Kidney epithelial cell (primary cell): ENCODE data around the gene LZTFL1. TPM values are rescaled to one million over a fixed set of nuclear protein-coding genes. Genes with fewer than 3 reads are reported as not detected.
"Not testable (repeated sequence)": the region's sequence is repeated elsewhere in the genome, so short reads cannot be mapped to it uniquely, and the experiment has no call there.

Source experiments
- DNase-seq: peaks from one replicate; pipeline ENCODE4 v3.0.0-alpha.2; 2010; ENCODE audit warnings: low read depth
- H3K27me3 ChIP-seq: 2 replicates; pipeline ENCODE4 v1.6.0; 2011; ENCODE audit warnings: low read length; ENCODE audit not compliant: control insufficient read depth, insufficient read depth
- H3K36me3 ChIP-seq: 2 replicates; pipeline ENCODE4 v1.5.1; 2011; ENCODE audit warnings: low read length; ENCODE audit not compliant: control insufficient read depth, insufficient read depth
- H3K4me3 ChIP-seq: 2 replicates; pipeline ENCODE4 v1.5.1; 2011; ENCODE audit warnings: low read depth, mild to moderate bottlenecking, control low read depth, low read length
- CTCF ChIP-seq: IDR thresholded peaks from 2 replicates; pipeline ENCODE4 v1.5.1; 2011; ENCODE audit warnings: mild to moderate bottlenecking, moderate library complexity, low read length, control low read depth, inconsistent platforms; ENCODE audit not compliant: insufficient read depth, poor library complexity, severe bottlenecking
- total RNA-seq: library from RNA; depleted of rRNA; stranded (reverse); fragments of >200 nt; gene quantifications from 2 replicates; pipeline ENCODE4 v1.2.3, GENCODE V29; 2015

LZTFL1 gene
- total RNA-seq, 1 donor from 2014 or later, result 28.2 TPM

DNA sequence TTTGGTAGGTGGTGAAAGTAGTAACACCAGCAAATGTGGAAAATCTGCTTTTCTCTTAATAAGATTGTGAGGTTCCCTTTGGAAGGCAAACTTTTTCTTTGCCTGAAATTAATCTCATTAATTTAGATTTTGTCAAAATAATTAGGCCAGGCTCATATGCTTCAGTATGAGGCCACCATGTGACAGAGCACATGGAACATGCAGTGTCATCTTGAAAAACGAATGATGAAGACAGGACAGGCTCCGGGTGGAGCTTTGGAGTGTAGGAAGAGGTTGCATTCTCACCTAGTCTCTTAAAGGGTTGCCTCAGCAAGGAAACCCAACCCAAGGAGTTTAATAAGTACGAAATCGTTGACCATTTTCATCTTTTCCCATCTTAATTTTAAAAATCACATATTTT, 18.6 kb upstream of the LZTFL1 start:
- TF ChIP-seq CTCF, result no peak
- no peak for DNase-seq
- Histone ChIP-seq H3K36me3 (no peaks in the 10 kb centered on the region), H3K4me3 (no peak overlapping the region), H3K27me3 (peaks cover 2% of the 10 kb centered on the region)

- Histone ChIP-seq H3K27me3 (no peaks in the 10 kb centered on the region), H3K4me3 (no peak overlapping the region), H3K36me3 (no peaks in the 10 kb centered on the region)
- DNase-seq, result no peak
- no peak for TF ChIP-seq CTCF
Measured at GRCh38 chr3:45858809-45859543, 17.1 kb upstream of the LZTFL1 start.

GRCh38 chr3:45857024-45857423, 15.1 kb upstream of the LZTFL1 start:
- not testable (repeated sequence) for H3K27me3 ChIP-seq, DNase-seq, H3K36me3 ChIP-seq, H3K4me3 ChIP-seq

- not testable (repeated sequence) for H3K27me3 ChIP-seq, H3K4me3 ChIP-seq, DNase-seq, H3K36me3 ChIP-seq
Measured at GRCh38 chr3:45856323-45856722, 14.4 kb upstream of the LZTFL1 start.

GRCh38 chr3:45852828-45853227, 10.9 kb upstream of the LZTFL1 start:
- Histone ChIP-seq H3K27me3 (peaks cover 5% of the 10 kb centered on the region), H3K4me3 (no peak overlapping the region), H3K36me3 (no peaks in the 10 kb centered on the region)
- no peak for DNase-seq
- no peak for TF ChIP-seq CTCF

DNA sequence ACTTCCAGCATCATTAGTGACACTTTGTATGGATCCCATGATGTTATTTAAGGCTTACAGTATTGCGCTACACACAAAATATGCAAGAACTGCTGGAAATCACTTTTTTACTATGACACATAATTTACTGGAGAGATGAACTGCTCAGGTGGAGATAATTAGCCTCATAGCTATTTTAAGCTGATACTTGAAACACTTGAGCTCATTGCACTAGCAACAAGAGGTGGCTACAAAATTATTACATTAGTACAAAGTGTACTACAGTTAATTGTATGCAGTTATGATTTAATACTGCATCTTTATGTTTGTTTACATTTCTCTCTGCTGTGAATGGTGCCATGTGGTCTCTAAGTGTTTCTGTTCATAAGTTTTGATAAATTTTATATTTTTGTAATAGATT, 6.5 kb upstream of the LZTFL1 start:
- Histone ChIP-seq H3K27me3 (peaks cover 7% of the 10 kb centered on the region), H3K4me3 (no peak overlapping the region), H3K36me3 (no peaks in the 10 kb centered on the region)
- no peak for TF ChIP-seq CTCF
- DNase-seq, result no peak

GRCh38 chr3:45844616-45845015, 2.7 kb upstream of the LZTFL1 start:
- peaks cover 7% of the 10 kb centered on the region for H3K27me3 ChIP-seq
- no peak for TF ChIP-seq CTCF

More at GRCh38 chr3:45844616-45845015, 2.7 kb upstream of the LZTFL1 start:
- no peak overlapping the region for H3K4me3 ChIP-seq
- H3K36me3 ChIP-seq, result no peaks in the 10 kb centered on the region
- DNase-seq, result no peak
